H1 (cell line): ENCODE results near the gene OR14I1. TPM values are rescaled to one million over a fixed set of nuclear protein-coding genes. Genes with fewer than 3 reads are reported as not detected.

Experiments used
- ATF3 ChIP-seq: IDR thresholded peaks from 2 replicates; pipeline ENCODE4 v1.6.1; 2011; ENCODE audit warnings: low read depth, mild to moderate bottlenecking, low read length; ENCODE audit not compliant: insufficient read depth
- CHD7 ChIP-seq: fragments of 300-600 bp; sonication (generic); IDR thresholded peaks from 2 replicates; pipeline ENCODE4 v1.7.1; 2012; ENCODE audit warnings: low read length, moderate library complexity, mild to moderate bottlenecking, inconsistent platforms; ENCODE audit not compliant: insufficient replicate concordance
- HDAC2 ChIP-seq, 2 experiments: fragments of 300-600 bp in 1 of 2; sonication (generic) in 1 of 2; IDR thresholded peaks; 2 replicates each; pipeline ENCODE4 v1.6.1; 2011 to 2012; ENCODE audit warnings: low read depth in 2 of 2, low read length in 2 of 2, mild to moderate bottlenecking in 2 of 2, moderate library complexity in 2 of 2, borderline replicate concordance in 1 of 2, inconsistent platforms in 1 of 2
- NANOG ChIP-seq: IDR thresholded peaks from 2 replicates; pipeline ENCODE4 v1.6.1; 2011; ENCODE audit warnings: low read length, low read depth, mild to moderate bottlenecking, inconsistent platforms; ENCODE audit not compliant: insufficient read depth, poor library complexity, severe bottlenecking
- POLR2A ChIP-seq, 2 experiments: IDR thresholded peaks; 1 replicate in 1 of 2; 2 replicates in 1 of 2; pipeline ENCODE4 v1.6.1; 2011; ENCODE audit warnings: low read depth in 2 of 2, low read length in 2 of 2, mild to moderate bottlenecking in 2 of 2; ENCODE audit errors: control extremely low read depth in 1 of 2
- SAP30 ChIP-seq: fragments of 300-600 bp; sonication (generic); IDR thresholded peaks from 2 replicates; pipeline ENCODE4 v1.7.1; 2012; ENCODE audit warnings: low read length, moderate library complexity, mild to moderate bottlenecking, inconsistent platforms; ENCODE audit not compliant: insufficient read depth, insufficient replicate concordance
- TBP ChIP-seq: IDR thresholded peaks from 2 replicates; pipeline ENCODE4 v1.6.1; 2011; ENCODE audit warnings: low read depth, low read length, improper control_type of control experiment
- TCF12 ChIP-seq: IDR thresholded peaks from 2 replicates; pipeline ENCODE4 v1.6.1; 2011; ENCODE audit warnings: low read depth, mild to moderate bottlenecking, low read length
- USF2 ChIP-seq: IDR thresholded peaks from 2 replicates; pipeline ENCODE4 v1.6.1; 2011; ENCODE audit warnings: low read length, improper control_type of control experiment
- polyA plus RNA-seq, 7 experiments: library from polyadenylated mRNA; depleted of rRNA in 3 of 7; stranded (reverse) in 5 of 7; unstranded in 2 of 7; fragments of >200 nt in 5 of 7; fragments of 200-250 nt in 2 of 7; gene quantifications; 1 replicate in 5 of 7; 2 replicates in 1 of 7; 4 replicates in 1 of 7; pipeline versions ENCODE4 v1.2.1 to v1.2.3, GENCODE V29; 2011 to 2013; ENCODE audit warnings: missing spikeins in 2 of 7, mixed read lengths in 2 of 7
- total RNA-seq: library from RNA; stranded (reverse); fragmentation: NEBNext Ultra II Directional; extraction: Animal tissue kit (Norgen Biotek cat#: 25700); gene quantifications from 2 replicates; pipeline ENCODE4 v1.2.1, GENCODE V29; 2021

Gene OR14I1
- total and polyA plus RNA-seq, 2 of the 8 experiments (the other 6 are each of a cell fraction or from before 2014, with no cell fraction given): not detected

- TF ChIP-seq CHD7: no peak
- TF ChIP-seq ATF3: no peak
- TF ChIP-seq NANOG: no peak
- TF ChIP-seq POLR2A (IDR thresholded peaks at IDR 0.05; ENCODE audit: control extremely low read depth in 1 of 2, low read depth in 2 of 2, low read length in 2 of 2): no peak
- TF ChIP-seq SAP30: no peak
- TF ChIP-seq HDAC2 (IDR thresholded peaks at IDR 0.05; ENCODE audit: borderline replicate concordance in 1 of 2, low read depth in 2 of 2, low read length in 2 of 2): no peak
- no peak for TF ChIP-seq USF2
- TF ChIP-seq TBP: no peak
- no peak for TF ChIP-seq TCF12
These were observed 2.0 kb upstream of the OR14I1 start (continued) for GRCh38 chr1:248704606-248705005.
